BJ (cell line): ENCODE measurements around the gene SUN5. TPM values are rescaled to one million over a fixed set of nuclear protein-coding genes. Genes with fewer than 3 reads are reported as not detected.

Experiments used
- CTCF ChIA-PET: fragments of 350-600 bp; formaldehyde crosslinking; extraction: SDS; loops from one replicate; lab custom pipeline; 2021; ENCODE audit warnings: antibody characterized with exemption, inconsistent platforms; lab: Yijun Ruan, JAX
- POLR2A ChIA-PET: fragments of 300-600 bp; sonication (Branson Sonifier 250); formaldehyde crosslinking; extraction: SDS; loops from one replicate; lab custom pipeline; 2021; ENCODE audit warnings: antibody characterized with exemption; lab: Charles Lee
- DNase-seq: peaks from one replicate; pipeline ENCODE4 v3.0.0-alpha.2; 2011; ENCODE audit warnings: low read depth
- H3K27me3 ChIP-seq: 2 replicates; pipeline ENCODE4 v1.6.0; 2011; ENCODE audit warnings: low read length; ENCODE audit not compliant: control insufficient read depth, insufficient read depth
- H3K36me3 ChIP-seq: 2 replicates; pipeline ENCODE4 v1.5.1; 2011; ENCODE audit warnings: low read length; ENCODE audit not compliant: control insufficient read depth, insufficient read depth
- H3K4me3 ChIP-seq: 2 replicates; pipeline ENCODE4 v1.5.1; 2011; ENCODE audit warnings: low read depth, mild to moderate bottlenecking, control low read depth, low read length
- polyA plus RNA-seq: library from polyadenylated mRNA; depleted of rRNA; stranded (reverse); fragments of >200 nt; gene quantifications from 2 replicates; pipeline ENCODE4 v1.2.3, GENCODE V29; 2011
- TF ChIP-seq, protein P1 (sequence below): IDR thresholded peaks from 2 replicates; pipeline ENCODE4 v1.5.1; 2011; ENCODE audit warnings: low read depth, mild to moderate bottlenecking, control low read depth, inconsistent platforms, low read length, moderate library complexity; ENCODE audit not compliant: insufficient read depth

The SUN5 gene
- polyA plus RNA-seq, 1 experiment, result not detected

GRCh38 chr20:33024243-33024560 lies 20.0 kb upstream of the SUN5 start:
- POLR2A ChIA-PET, result no interaction called here

GRCh38 chr20:33023439-33024242 lies 19.4 kb upstream of the SUN5 start:
- 0 out of 2 replicates have a peak, but pooled peaks cover 2% of the 10 kb centered on the region for H3K27me3 ChIP-seq
- POLR2A ChIA-PET, result no interaction called here
- no peak overlapping the region for H3K4me3 ChIP-seq
- CTCF ChIA-PET, result no interaction called here
- no peaks in the 10 kb centered on the region for H3K36me3 ChIP-seq
- no peak for DNase-seq
- TF ChIP-seq, protein P1, sequence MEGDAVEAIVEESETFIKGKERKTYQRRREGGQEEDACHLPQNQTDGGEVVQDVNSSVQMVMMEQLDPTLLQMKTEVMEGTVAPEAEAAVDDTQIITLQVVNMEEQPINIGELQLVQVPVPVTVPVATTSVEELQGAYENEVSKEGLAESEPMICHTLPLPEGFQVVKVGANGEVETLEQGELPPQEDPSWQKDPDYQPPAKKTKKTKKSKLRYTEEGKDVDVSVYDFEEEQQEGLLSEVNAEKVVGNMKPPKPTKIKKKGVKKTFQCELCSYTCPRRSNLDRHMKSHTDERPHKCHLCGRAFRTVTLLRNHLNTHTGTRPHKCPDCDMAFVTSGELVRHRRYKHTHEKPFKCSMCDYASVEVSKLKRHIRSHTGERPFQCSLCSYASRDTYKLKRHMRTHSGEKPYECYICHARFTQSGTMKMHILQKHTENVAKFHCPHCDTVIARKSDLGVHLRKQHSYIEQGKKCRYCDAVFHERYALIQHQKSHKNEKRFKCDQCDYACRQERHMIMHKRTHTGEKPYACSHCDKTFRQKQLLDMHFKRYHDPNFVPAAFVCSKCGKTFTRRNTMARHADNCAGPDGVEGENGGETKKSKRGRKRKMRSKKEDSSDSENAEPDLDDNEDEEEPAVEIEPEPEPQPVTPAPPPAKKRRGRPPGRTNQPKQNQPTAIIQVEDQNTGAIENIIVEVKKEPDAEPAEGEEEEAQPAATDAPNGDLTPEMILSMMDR, result no peak

More at GRCh38 chr20:33024243-33024560, 20.0 kb upstream of the SUN5 start:
- H3K36me3 ChIP-seq, result no peaks in the 10 kb centered on the region
- TF ChIP-seq, protein P1, result no peak
- 0 out of 2 replicates have a peak, but pooled peaks cover 2% of the 10 kb centered on the region for H3K27me3 ChIP-seq
- no peak for DNase-seq
- H3K4me3 ChIP-seq, result no peak overlapping the region
- CTCF ChIA-PET, result interaction anchor here (0.6 kb wide), 1 partner anchor 235 kb away, joined by 3 read pairs; no protein-coding TSS in a partner anchor

DNA sequence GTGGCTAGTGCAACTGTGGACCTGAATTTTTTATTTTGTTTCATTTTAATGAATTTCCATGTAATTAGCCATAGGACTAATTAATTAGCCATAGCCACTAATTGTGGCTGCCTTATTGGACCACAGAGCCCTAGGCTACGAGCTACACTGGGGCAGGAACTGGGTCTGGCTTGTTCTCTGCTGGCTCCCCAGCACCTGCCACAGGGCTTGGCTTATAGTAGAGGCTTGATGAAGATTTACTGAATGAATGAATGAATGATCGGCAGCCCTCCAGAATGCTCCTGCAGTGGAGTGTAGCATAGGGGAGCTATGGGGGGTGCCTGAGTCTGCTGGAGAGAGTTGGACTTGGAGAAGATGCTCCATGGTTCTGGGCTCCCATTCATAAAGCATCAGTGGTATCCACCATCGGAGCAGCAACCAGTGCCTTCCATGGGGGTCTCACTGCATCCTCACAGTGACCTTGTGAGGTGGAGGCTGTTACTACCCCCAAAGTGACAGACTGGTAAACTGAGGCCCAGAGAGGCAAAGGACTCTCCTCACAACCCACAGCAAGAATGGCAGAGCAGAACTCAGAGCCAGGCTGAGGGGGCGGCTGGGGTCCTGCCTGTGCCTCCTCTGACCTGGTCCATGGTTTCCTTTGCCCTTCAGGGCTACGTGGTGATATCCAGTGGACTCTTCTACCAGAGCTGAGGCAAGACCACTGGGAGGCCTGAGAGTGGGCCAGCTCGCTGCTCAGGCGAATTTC lies 18.6 kb upstream of the SUN5 start:
- Histone ChIP-seq H3K36me3 (no peaks in the 10 kb centered on the region), H3K4me3 (no peak overlapping the region), H3K27me3 (0 out of 2 replicates have a peak, but pooled peaks cover 2% of the 10 kb centered on the region)
- TF ChIP-seq, protein P1, result no peak
- DNase-seq, result no peak
- ChIA-PET POLR2A (no interaction called here), CTCF (interaction anchor here (1.3 kb wide), 1 partner anchor 10 kb away, joined by 3 read pairs; no protein-coding TSS in a partner anchor)

DNA sequence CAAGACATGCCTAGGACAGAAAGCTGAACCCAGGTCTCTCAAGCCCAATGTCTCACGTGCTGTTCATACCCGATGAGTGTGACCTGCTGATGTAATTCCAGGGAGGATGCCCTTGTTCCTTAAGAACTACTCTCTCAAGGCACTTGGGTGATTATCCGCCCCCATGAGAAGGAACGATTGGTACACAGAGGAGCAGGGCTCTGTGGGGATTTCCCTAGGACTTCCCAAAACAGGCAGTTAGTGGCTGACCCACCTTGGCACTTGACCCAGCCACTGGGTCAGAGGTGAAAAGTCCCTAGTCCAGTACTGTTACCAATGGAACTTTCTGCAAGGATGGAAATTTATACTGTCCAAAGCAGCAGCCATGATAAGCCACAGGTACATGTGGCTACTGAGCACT lies 18.1 kb upstream of the SUN5 start:
- TF ChIP-seq, protein P1, result no peak
- DNase-seq, result no peak
- ChIA-PET CTCF (interaction anchor here (1.3 kb wide), 1 partner anchor 10 kb away, joined by 3 read pairs; no protein-coding TSS in a partner anchor), POLR2A (no interaction called here)
- Histone ChIP-seq H3K4me3 (no peak overlapping the region), H3K36me3 (no peaks in the 10 kb centered on the region), H3K27me3 (no peaks in the 10 kb centered on the region)

GRCh38 chr20:33021879-33022278 lies 17.6 kb upstream of the SUN5 start:
- H3K4me3 ChIP-seq, result no peak overlapping the region
- POLR2A ChIA-PET, result no interaction called here
- TF ChIP-seq, protein P1, result no peak
- CTCF ChIA-PET, result interaction anchor here (1.3 kb wide), 1 partner anchor 9 kb away, joined by 3 read pairs; no protein-coding TSS in a partner anchor
- no peaks in the 10 kb centered on the region for H3K27me3 ChIP-seq
- no peaks in the 10 kb centered on the region for H3K36me3 ChIP-seq
- DNase-seq, result no peak
